Measurements from ENCODE around the gene OTULIN. TPM values are rescaled to one million over a fixed set of nuclear protein-coding genes. Genes with fewer than 3 reads are reported as not detected.

OTULIN gene
- total and polyA plus RNA-seq, 2 of the 13 experiments (the other 11 are each of a cell fraction or from before 2014, with no cell fraction given), result 7.0 to 34.8 TPM

- peak; percentile 77 for TF ChIP-seq ARID5B (CRISPR knock-in tag; IDR thresholded peaks at IDR 0.05)
- TF ChIP-seq ZNF232 (CRISPR knock-in tag; IDR thresholded peaks at IDR 0.05; ENCODE audit: borderline replicate concordance), result no peak
- TF ChIP-seq ZNF83 (CRISPR knock-in tag; IDR thresholded peaks at IDR 0.05; ENCODE audit: borderline replicate concordance), result no peak
- TF ChIP-seq ZNF367 (CRISPR knock-in tag; IDR thresholded peaks at IDR 0.05; ENCODE audit: borderline replicate concordance), result no peak
- no peak for TF ChIP-seq EP300 (IDR thresholded peaks at IDR 0.05; ENCODE audit: low read depth in 2 of 2, low read length in 2 of 2)
- no peak for TF ChIP-seq EP300 (CRISPR knock-in tag; IDR thresholded peaks at IDR 0.05; ENCODE audit: borderline replicate concordance)
- no peak for TF ChIP-seq ZNF678 (CRISPR knock-in tag; IDR thresholded peaks at IDR 0.05)
- no peak for TF ChIP-seq KAT7 (CRISPR knock-in tag; IDR thresholded peaks at IDR 0.05; ENCODE audit: borderline replicate concordance)
- TF ChIP-seq ZBTB10 (CRISPR knock-in tag; IDR thresholded peaks at IDR 0.05; ENCODE audit: borderline replicate concordance), result no peak
- TF ChIP-seq ZNF446 (CRISPR knock-in tag; IDR thresholded peaks at IDR 0.05), result no peak
- no peak for TF ChIP-seq TFE3 (CRISPR knock-in tag; IDR thresholded peaks at IDR 0.05)
- TF ChIP-seq ZFP36 (IDR thresholded peaks at IDR 0.05; ENCODE audit: borderline replicate concordance, low read depth, low read length, partially characterized antibody), result no peak
- no peak for TF ChIP-seq DDIT3 (CRISPR knock-in tag; IDR thresholded peaks at IDR 0.05)
- TF ChIP-seq KDM2A (CRISPR knock-in tag; IDR thresholded peaks at IDR 0.05; ENCODE audit: borderline replicate concordance, low read depth), result no peak
- TF ChIP-seq IKZF1 (IDR thresholded peaks at IDR 0.05), result no peak
- TF ChIP-seq KDM4B (CRISPR knock-in tag; IDR thresholded peaks at IDR 0.05), result no peak
- peak; percentile 39; the same call in 1 of the 2 replicates for TF ChIP-seq THRA (CRISPR knock-in tag; IDR thresholded peaks at IDR 0.05; ENCODE audit: borderline replicate concordance)
- TF ChIP-seq RFXAP (CRISPR knock-in tag; IDR thresholded peaks at IDR 0.05; ENCODE audit: borderline replicate concordance), result no peak
- TF ChIP-seq ZNF607 (CRISPR knock-in tag; IDR thresholded peaks at IDR 0.05; ENCODE audit: borderline replicate concordance), result no peak
These were observed 80.0 kb downstream of the OTULIN start (continued) for GRCh38 chr5:14744296-14745187.

Measured in HepG2 (cell line).